MCF 10A (cell line): ENCODE data around the gene CPSF4L. TPM values are rescaled to one million over a fixed set of nuclear protein-coding genes. Genes with fewer than 3 reads are reported as not detected.

ENCODE experiments used
- BruUV-seq: library from RNA; stranded (reverse); fragments of 400-500 nt; replicated peaks from 2 replicates; lab custom pipeline; 2021; lab: Mats Ljungman, UMichigan
- CTCF ChIA-PET: fragments of 300-600 bp; sonication (Branson Sonifier 250); formaldehyde crosslinking; extraction: SDS; loops from one replicate; lab custom pipeline; 2021; ENCODE audit warnings: antibody characterized with exemption, inconsistent platforms; lab: Yijun Ruan, JAX
- POLR2A ChIA-PET: fragments of 300-600, 350-650 bp; sonication (Branson Sonifier 250); formaldehyde crosslinking; extraction: SDS; loops from one replicate; lab custom pipeline; 2020; ENCODE audit warnings: antibody characterized with exemption, inconsistent platforms; lab: Yijun Ruan, JAX
- DNase-seq: peaks from one replicate; pipeline ENCODE4 v3.0.0-alpha.2; 2018; ENCODE audit not compliant: unreplicated experiment
- H3K27ac Mint-ChIP-seq: one replicate; pipeline ENCODE4 v1.8.0; 2022; ENCODE audit warnings: mild to moderate bottlenecking, low read depth, mixed read lengths; ENCODE audit not compliant: unreplicated experiment
- H3K27me3 Mint-ChIP-seq: one replicate; pipeline ENCODE4 v1.8.0; 2022; ENCODE audit warnings: mixed read lengths; ENCODE audit not compliant: insufficient read depth, unreplicated experiment
- H3K36me3 Mint-ChIP-seq: one replicate; pipeline ENCODE4 v1.8.0; 2022; ENCODE audit warnings: mild to moderate bottlenecking, moderate library complexity, mixed read lengths; ENCODE audit not compliant: insufficient read depth, unreplicated experiment
- H3K4me1 Mint-ChIP-seq: one replicate; pipeline ENCODE4 v1.8.0; 2022; ENCODE audit warnings: mixed read lengths; ENCODE audit not compliant: insufficient read depth, unreplicated experiment
- H3K4me3 Mint-ChIP-seq: one replicate; pipeline ENCODE4 v1.8.0; 2022; ENCODE audit warnings: mild to moderate bottlenecking, moderate library complexity, mixed read lengths; ENCODE audit not compliant: unreplicated experiment
- H3K9me3 Mint-ChIP-seq: one replicate; pipeline ENCODE4 v1.8.0; 2022; ENCODE audit warnings: mixed read lengths; ENCODE audit not compliant: unreplicated experiment
- CTCF ChIP-seq: fragments of 200-600 bp; IDR thresholded peaks from one replicate; pipeline ENCODE4 v1.8.0; 2022; ENCODE audit warnings: antibody characterized with exemption, mild to moderate bottlenecking; ENCODE audit not compliant: unreplicated experiment
- intact Hi-C: fragments of 100-400 bp; cut with micrococcal nuclease; formaldehyde crosslinking; loops from 2 replicates; pipeline ENCODE4 v1.14.1; 2022
- total RNA-seq: library from RNA; stranded (reverse); gene quantifications from 2 replicates; pipeline ENCODE4 v1.2.3, GENCODE V29; 2022

The CPSF4L gene
- total RNA-seq, 1 experiment from 2014 or later: not detected

- peaks cover 12% of the 10 kb centered on the region for H3K36me3 Mint-ChIP-seq
- DNase-seq: no peak
- H3K27me3 Mint-ChIP-seq: no peaks in the 10 kb centered on the region
- intact Hi-C loops: no loop called here
- no TSS peak for BruUV-seq
- peaks cover 9% of the 10 kb centered on the region for H3K4me1 Mint-ChIP-seq
- H3K9me3 Mint-ChIP-seq: no peaks in the 10 kb centered on the region
- no peak overlapping the region for H3K4me3 Mint-ChIP-seq
- H3K27ac Mint-ChIP-seq: no peak overlapping the region
- TF ChIP-seq CTCF: no peak
- POLR2A ChIA-PET: interaction anchor here (0.8 to 1.9 kb wide), 6 partner anchors 11 to 64 kb away, joined by 3 to 7 read pairs (median 4); partner anchors contain the start of gene CDC42EP4
- CTCF ChIA-PET: interaction anchor here (0.6 to 1.6 kb wide), 5 partner anchors 10 to 536 kb away, joined by 3 to 8 read pairs (median 4); no protein-coding TSS in a partner anchor
These were observed 16.4 kb upstream of the CPSF4L start for GRCh38 chr17:73278049-73278464.

- TF ChIP-seq CTCF: no peak
- Mint-ChIP-seq H3K9me3 (no peaks in the 10 kb centered on the region), H3K27ac (no peak overlapping the region), H3K36me3 (no peaks in the 10 kb centered on the region), H3K4me3 (no peak overlapping the region), H3K27me3 (no peaks in the 10 kb centered on the region), H3K4me1 (peaks cover 9% of the 10 kb centered on the region)
- POLR2A ChIA-PET: no interaction called here
- intact Hi-C loops: no loop called here
- CTCF ChIA-PET: interaction anchor here (0.6 to 1.0 kb wide), 2 partner anchors 19 to 51 kb away, joined by 3 read pairs; no protein-coding TSS in a partner anchor
- no TSS peak for BruUV-seq
- DNase-seq: no peak
These were observed 12.8 kb upstream of the CPSF4L start for GRCh38 chr17:73274490-73274889.

GRCh38 chr17:73272906-73273218 is 11.2 kb upstream of the CPSF4L start:
- Mint-ChIP-seq H3K4me1 (no peaks in the 10 kb centered on the region), H3K4me3 (no peak overlapping the region), H3K27ac (no peak overlapping the region), H3K9me3 (no peaks in the 10 kb centered on the region), H3K27me3 (no peaks in the 10 kb centered on the region), H3K36me3 (no peaks in the 10 kb centered on the region)
- ChIA-PET POLR2A (interaction anchor here (0.6 kb wide), 1 partner anchor 1461 kb away, joined by 5 read pairs; no protein-coding TSS in a partner anchor), CTCF (no interaction called here)
- intact Hi-C loops: no loop called here
- no peak for DNase-seq
- no TSS peak for BruUV-seq
- TF ChIP-seq CTCF: no peak

- H3K9me3 Mint-ChIP-seq: no peaks in the 10 kb centered on the region
- no peaks in the 10 kb centered on the region for H3K36me3 Mint-ChIP-seq
- ChIA-PET POLR2A (interaction anchor here (1.0 kb wide), 1 partner anchor 99 kb away, joined by 3 read pairs; no protein-coding TSS in a partner anchor), CTCF (interaction anchor here (1.1 to 2.6 kb wide), 2 partner anchors 16 to 99 kb away, joined by 3 to 15 read pairs; no protein-coding TSS in a partner anchor)
- TF ChIP-seq CTCF: no peak
- DNase-seq: peak; percentile 52
- H3K4me3 Mint-ChIP-seq: no peak overlapping the region
- intact Hi-C loops: no loop called here
- BruUV-seq: no TSS peak
- no peak overlapping the region for H3K27ac Mint-ChIP-seq
- no peaks in the 10 kb centered on the region for H3K27me3 Mint-ChIP-seq
- H3K4me1 Mint-ChIP-seq: no peaks in the 10 kb centered on the region
These were observed 9.4 kb upstream of the CPSF4L start for GRCh38 chr17:73271072-73271471.
